H9 (cell line): ENCODE measurements around the gene MAP3K20. TPM values are rescaled to one million over a fixed set of nuclear protein-coding genes. Genes with fewer than 3 reads are reported as not detected.

Experiments
- DNase-seq: peaks from one replicate; pipeline ENCODE4 v3.0.0-alpha.2; 2017
- H2AFZ ChIP-seq: one replicate; pipeline ENCODE4 v1.6.1; 2013; ENCODE audit warnings: mild to moderate bottlenecking, low read length, control low read depth, moderate library complexity
- H2AK5ac ChIP-seq: 2 replicates; pipeline ENCODE4 v1.6.1; 2013; ENCODE audit warnings: low read length, control low read depth, mixed read lengths; ENCODE audit not compliant: insufficient read length
- H2BK120ac ChIP-seq: one replicate; pipeline ENCODE4 v1.6.1; 2013; ENCODE audit warnings: low read depth, mild to moderate bottlenecking, low read length, control low read depth, inconsistent platforms; ENCODE audit not compliant: poor library complexity, severe bottlenecking
- H2BK12ac ChIP-seq: 2 replicates; pipeline ENCODE4 v1.6.1; 2013; ENCODE audit warnings: low read length, control low read depth, mixed read lengths, low read depth; ENCODE audit not compliant: insufficient read length
- H2BK15ac ChIP-seq: 2 replicates; pipeline ENCODE4 v1.6.1; 2013; ENCODE audit warnings: low read depth, low read length, control low read depth
- H2BK20ac ChIP-seq: one replicate; pipeline ENCODE4 v1.6.1; 2013; ENCODE audit warnings: low read depth, mild to moderate bottlenecking, low read length, control low read depth, inconsistent platforms; ENCODE audit not compliant: poor library complexity, severe bottlenecking
- H2BK5ac ChIP-seq: 2 replicates; pipeline ENCODE4 v1.6.1; 2013; ENCODE audit warnings: low read length, control low read depth, mixed read lengths; ENCODE audit not compliant: insufficient read length
- H3K14ac ChIP-seq: 2 replicates; pipeline ENCODE4 v1.6.1; 2013; ENCODE audit warnings: low read length, control low read depth; ENCODE audit not compliant: insufficient read depth
- H3K18ac ChIP-seq: 2 replicates; pipeline ENCODE4 v1.6.1; 2013; ENCODE audit warnings: low read depth, mild to moderate bottlenecking, mixed read lengths, low read length, control low read depth; ENCODE audit not compliant: insufficient read length
- H3K23ac ChIP-seq: 2 replicates; pipeline ENCODE4 v1.6.1; 2013; ENCODE audit warnings: low read length, control low read depth, mixed read lengths, low read depth; ENCODE audit not compliant: insufficient read length
- H3K23me2 ChIP-seq: 2 replicates; pipeline ENCODE4 v1.6.1; 2013; ENCODE audit warnings: low read depth, mild to moderate bottlenecking, mixed read lengths, low read length, control low read depth; ENCODE audit not compliant: insufficient read length, poor library complexity, severe bottlenecking
- H3K27ac ChIP-seq: 2 replicates; pipeline ENCODE4 v1.5.1; 2013; ENCODE audit warnings: low read length, control low read depth, mixed read lengths, low read depth; ENCODE audit not compliant: insufficient read length
- H3K27me3 ChIP-seq: 2 replicates; pipeline ENCODE4 v1.6.1; 2013; ENCODE audit warnings: low read length, control low read depth, inconsistent platforms; ENCODE audit not compliant: insufficient read depth
- H3K4ac ChIP-seq: 2 replicates; pipeline ENCODE4 v1.6.1; 2013; ENCODE audit warnings: low read depth, mild to moderate bottlenecking, control low read depth, inconsistent platforms, low read length, moderate library complexity
- H3K4me1 ChIP-seq: 2 replicates; pipeline ENCODE4 v1.6.1; 2013; ENCODE audit warnings: low read length, control low read depth, inconsistent platforms; ENCODE audit not compliant: insufficient read depth
- H3K4me2 ChIP-seq: 2 replicates; pipeline ENCODE4 v1.6.1; 2013; ENCODE audit warnings: low read length, control low read depth, mixed read lengths; ENCODE audit not compliant: insufficient read length, insufficient read depth
- H3K56ac ChIP-seq: 2 replicates; pipeline ENCODE4 v1.6.1; 2013; ENCODE audit warnings: low read depth, mild to moderate bottlenecking, mixed read lengths, low read length, control low read depth; ENCODE audit not compliant: insufficient read length
- H3K79me1 ChIP-seq: 2 replicates; pipeline ENCODE4 v1.6.1; 2013; ENCODE audit warnings: low read depth, mild to moderate bottlenecking, moderate library complexity, low read length, control low read depth, inconsistent platforms; ENCODE audit not compliant: insufficient read depth, poor library complexity, severe bottlenecking
- H3K79me2 ChIP-seq: 2 replicates; pipeline ENCODE4 v1.6.1; 2013; ENCODE audit warnings: low read length, control low read depth, inconsistent platforms; ENCODE audit not compliant: insufficient read depth
- H3K9ac ChIP-seq: 2 replicates; pipeline ENCODE4 v1.6.1; 2013; ENCODE audit warnings: low read length, control low read depth, mixed read lengths; ENCODE audit not compliant: insufficient read length; ENCODE audit errors: extremely low read depth
- H3K9me3 ChIP-seq: one replicate; pipeline ENCODE4 v1.6.1; 2013; ENCODE audit warnings: low read depth, low read length, inconsistent platforms; ENCODE audit not compliant: control insufficient read depth
- H3T11ph ChIP-seq: one replicate; pipeline ENCODE4 v1.6.1; 2013; ENCODE audit warnings: mild to moderate bottlenecking, low read length, control low read depth, inconsistent platforms
- H4K20me1 ChIP-seq: one replicate; pipeline ENCODE4 v1.6.1; 2013; ENCODE audit not compliant: control insufficient read depth, insufficient read length, insufficient read depth
- H4K5ac ChIP-seq: 2 replicates; pipeline ENCODE4 v1.6.1; 2013; ENCODE audit warnings: low read depth, mild to moderate bottlenecking, mixed read lengths, low read length, control low read depth; ENCODE audit not compliant: insufficient read length
- H4K8ac ChIP-seq: replicated peaks from 2 replicates; pipeline ENCODE4 v1.6.1; 2013; ENCODE audit warnings: low read length, control low read depth, mixed read lengths, low read depth; ENCODE audit not compliant: insufficient read length
- H4K91ac ChIP-seq: 2 replicates; pipeline ENCODE4 v1.6.1; 2013; ENCODE audit warnings: low read depth, mild to moderate bottlenecking, moderate library complexity, mixed read lengths, low read length, control low read depth; ENCODE audit not compliant: insufficient read length
- H3K27ac Mint-ChIP-seq, 3 experiments: 2 replicates in 2 of 3; 3 replicates in 1 of 3; pipeline ENCODE4 v1.8.0; 2020 to 2021; ENCODE audit warnings: mixed read lengths in 3 of 3, mild to moderate bottlenecking in 1 of 3, moderate library complexity in 1 of 3
- H3K27me3 Mint-ChIP-seq: 2 replicates; pipeline ENCODE4 v1.8.0; 2021; ENCODE audit warnings: low read depth, mild to moderate bottlenecking, moderate library complexity, mixed read lengths
- H3K36me3 Mint-ChIP-seq, 3 experiments: 2 replicates in 2 of 3; 3 replicates in 1 of 3; pipeline ENCODE4 v1.8.0; 2020 to 2021; ENCODE audit warnings: low read depth in 3 of 3, mixed read lengths in 3 of 3; ENCODE audit not compliant: insufficient read depth in 1 of 3
- H3K4me1 Mint-ChIP-seq, 2 experiments: 2 replicates each; pipeline ENCODE4 v1.8.0; 2020; ENCODE audit warnings: mixed read lengths in 2 of 2
- H3K4me3 Mint-ChIP-seq, 2 experiments: 2 replicates in 1 of 2; 3 replicates in 1 of 2; pipeline ENCODE4 v1.8.0; 2020 to 2021; ENCODE audit warnings: mild to moderate bottlenecking in 2 of 2, mixed read lengths in 2 of 2, moderate library complexity in 1 of 2
- H3K9me3 Mint-ChIP-seq, 2 experiments: 2 replicates in 1 of 2; 3 replicates in 1 of 2; pipeline ENCODE4 v1.8.0; 2020; ENCODE audit warnings: mild to moderate bottlenecking in 2 of 2, mixed read lengths in 2 of 2, moderate library complexity in 1 of 2
- WGBS: extraction: QIAGEN DNeasy Blood & Tissue Kit; methylation state at CpG from one replicate; pipeline ENCODE4 v1.1.7; 2013; ENCODE audit warnings: missing lambda C conversion rate, low lambda C conversion rate, mixed read lengths; ENCODE audit not compliant: insufficient read length; ENCODE audit errors: extremely low coverage; 5-methylcytosine and 5-hydroxymethylcytosine counted together
- total RNA-seq: library from RNA; stranded (reverse); gene quantifications from 2 replicates; pipeline ENCODE4 v1.2.1, GENCODE V29; 2021
- TF ChIP-seq, protein P1 (sequence below): fragments of 200-600 bp; sonication (generic); conservative IDR thresholded peaks from 3 replicates; pipeline ENCODE4 v1.8.0; 2021; ENCODE audit warnings: antibody characterized with exemption, mild to moderate bottlenecking

Gene MAP3K20
- total RNA-seq, 1 experiment from 2014 or later: 8.7 TPM

DNA sequence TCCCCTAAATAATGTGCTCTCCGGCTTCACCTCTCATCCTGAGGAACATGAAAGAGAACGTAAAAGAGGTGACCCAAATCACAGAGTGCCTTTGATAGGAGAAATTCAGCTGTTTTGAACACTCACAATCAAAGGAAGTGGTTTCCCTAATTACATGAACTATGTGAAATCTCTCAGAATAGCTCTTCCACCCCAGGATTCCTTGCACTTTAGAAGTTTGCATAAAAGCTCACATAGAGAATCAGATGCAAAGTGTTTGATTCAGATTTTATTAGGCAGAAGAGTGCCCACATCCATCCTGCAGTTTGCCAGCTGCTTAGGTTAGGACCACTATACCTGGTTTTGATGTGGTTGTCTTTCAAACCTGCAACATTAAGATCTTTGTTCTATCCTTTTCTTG lies 61.0 kb downstream of the MAP3K20 start:
- H3K4me2 ChIP-seq: no peak overlapping the region
- no peak overlapping the region for H3K4me3 Mint-ChIP-seq
- H3K9me3 Mint-ChIP-seq: peaks cover 6 to 7% of the 10 kb centered on the region in 2 experiments
- no peaks in the 10 kb centered on the region; the same call in 1 of the 2 replicates for H3K27me3 Mint-ChIP-seq
- no peak overlapping the region for H3K9ac ChIP-seq
- H3T11ph ChIP-seq: no peak overlapping the region
- no peak overlapping the region for H4K91ac ChIP-seq
- no peak overlapping the region for H3K4ac ChIP-seq
- H3K27ac Mint-ChIP-seq: no peak overlapping the region
- no peaks in the 10 kb centered on the region for H3K27me3 ChIP-seq
- H3K23ac ChIP-seq: no peak overlapping the region
- H2BK12ac ChIP-seq: no peak overlapping the region
- H4K20me1 ChIP-seq: no peaks in the 10 kb centered on the region
- H3K9me3 ChIP-seq: no peaks in the 10 kb centered on the region
- H2BK20ac ChIP-seq: no peak overlapping the region
- no peak overlapping the region for H3K14ac ChIP-seq
- no CpG with 5 or more reads among the region's 2 CpGs for WGBS
- no peak for DNase-seq
- TF ChIP-seq, protein P1, sequence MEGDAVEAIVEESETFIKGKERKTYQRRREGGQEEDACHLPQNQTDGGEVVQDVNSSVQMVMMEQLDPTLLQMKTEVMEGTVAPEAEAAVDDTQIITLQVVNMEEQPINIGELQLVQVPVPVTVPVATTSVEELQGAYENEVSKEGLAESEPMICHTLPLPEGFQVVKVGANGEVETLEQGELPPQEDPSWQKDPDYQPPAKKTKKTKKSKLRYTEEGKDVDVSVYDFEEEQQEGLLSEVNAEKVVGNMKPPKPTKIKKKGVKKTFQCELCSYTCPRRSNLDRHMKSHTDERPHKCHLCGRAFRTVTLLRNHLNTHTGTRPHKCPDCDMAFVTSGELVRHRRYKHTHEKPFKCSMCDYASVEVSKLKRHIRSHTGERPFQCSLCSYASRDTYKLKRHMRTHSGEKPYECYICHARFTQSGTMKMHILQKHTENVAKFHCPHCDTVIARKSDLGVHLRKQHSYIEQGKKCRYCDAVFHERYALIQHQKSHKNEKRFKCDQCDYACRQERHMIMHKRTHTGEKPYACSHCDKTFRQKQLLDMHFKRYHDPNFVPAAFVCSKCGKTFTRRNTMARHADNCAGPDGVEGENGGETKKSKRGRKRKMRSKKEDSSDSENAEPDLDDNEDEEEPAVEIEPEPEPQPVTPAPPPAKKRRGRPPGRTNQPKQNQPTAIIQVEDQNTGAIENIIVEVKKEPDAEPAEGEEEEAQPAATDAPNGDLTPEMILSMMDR: no peak
- peaks cover 5 to 15% (median 7%) of the 10 kb centered on the region in 3 experiments for H3K36me3 Mint-ChIP-seq
- peaks cover 30 to 31% of the 10 kb centered on the region in 2 experiments for H3K4me1 Mint-ChIP-seq
- H3K23me2 ChIP-seq: no peaks in the 10 kb centered on the region
- no peak overlapping the region for H3K27ac ChIP-seq
- H2BK15ac ChIP-seq: no peak overlapping the region
- H3K79me2 ChIP-seq: no peaks in the 10 kb centered on the region
- no peak overlapping the region for H2BK120ac ChIP-seq
- no peak overlapping the region for H2AK5ac ChIP-seq
- H3K18ac ChIP-seq: no peak overlapping the region
- no peaks in the 10 kb centered on the region for H3K79me1 ChIP-seq
- no peak overlapping the region for H2BK5ac ChIP-seq
- no peak overlapping the region for H4K8ac ChIP-seq
- no peak overlapping the region for H4K5ac ChIP-seq
- H2AFZ ChIP-seq: no peak overlapping the region
- no peak overlapping the region for H3K56ac ChIP-seq
- H3K4me1 ChIP-seq: no peaks in the 10 kb centered on the region; the same call in 1 of the 2 replicates
